HCT116 (cell line): Measurements from ENCODE around the gene MACROH2A1. TPM values are rescaled to one million over a fixed set of nuclear protein-coding genes. Genes with fewer than 3 reads are reported as not detected.

Experiments
- ATAC-seq: fragments of 200-7000 bp; cut with Tn5 transposase; 2 replicates; pipeline ENCODE4 v1.9.1; 2020; ENCODE audit warnings: mild to moderate bottlenecking, moderate library complexity
- BruUV-seq: library from RNA; stranded (reverse); fragments of 400-500 nt; replicated peaks from 2 replicates; lab custom pipeline; 2021; lab: Mats Ljungman, UMichigan
- CTCF ChIA-PET: fragments of 300-600 bp; sonication (Branson Sonifier 250); formaldehyde crosslinking; loops from one replicate; lab custom pipeline; 2021; ENCODE audit warnings: antibody characterized with exemption; lab: Charles Lee
- POLR2A ChIA-PET: fragments of 300-600, 350-600 bp; sonication (Branson Sonifier 250); formaldehyde crosslinking; loops from one replicate; lab custom pipeline; 2021; ENCODE audit warnings: antibody characterized with exemption; lab: Charles Lee
- RAD21 ChIA-PET, 2 experiments: fragments of 300-600 bp; sonication (Branson Sonifier 250); formaldehyde crosslinking; loops; one replicate each; lab custom pipeline; 2023; ENCODE audit warnings: low total read pairs in 2 of 2; ENCODE audit not compliant: uncharacterized antibody in 2 of 2, unreplicated experiment in 2 of 2, low non-redundant PET in 1 of 2; lab: Charles Lee
- DNase-seq: peaks from one replicate; pipeline ENCODE4 v3.0.0-alpha.2; 2010; ENCODE audit warnings: low read depth, low spot score
- H2AFZ ChIP-seq: fragments of 200-600 bp; shearing (Covaris generic), sonication (generic); 2 replicates; pipeline ENCODE4 v1.6.1; 2017; ENCODE audit warnings: low read depth, mixed run types, mixed read lengths, antibody characterized with exemption, low read length; ENCODE audit not compliant: poor library complexity, severe bottlenecking
- H3K27ac ChIP-seq: 2 replicates; pipeline ENCODE4 v1.5.1; 2012; ENCODE audit warnings: low read depth, low read length
- H3K27me3 ChIP-seq: fragments of 200-600 bp; sonication (generic); 2 replicates; pipeline ENCODE4 v1.6.1; 2016; ENCODE audit warnings: mixed run types, low read length, mixed read lengths; ENCODE audit not compliant: insufficient read depth
- H3K36me3 ChIP-seq, 2 experiments: fragments of 200-500 bp in 1 of 2; fragments of 200-600 bp in 1 of 2; sonication (Bioruptor generic) in 1 of 2; sonication (generic) in 1 of 2; 2 replicates each; pipeline versions ENCODE4 v1.5.1 to v1.6.1; 2014 to 2016; ENCODE audit warnings: low read length in 2 of 2, inconsistent platforms in 1 of 2, mixed read lengths in 1 of 2, mixed run types in 1 of 2; ENCODE audit not compliant: insufficient read depth in 2 of 2, control insufficient read depth in 1 of 2
- H3K4me1 ChIP-seq, 2 experiments: fragments of 200-600 bp in 1 of 2; sonication (generic) in 1 of 2; 2 replicates each; pipeline versions ENCODE4 v1.5.1 to v1.6.1; 2012 to 2017; ENCODE audit warnings: low read length in 2 of 2, inconsistent platforms in 1 of 2, mild to moderate bottlenecking in 1 of 2, mixed read lengths in 1 of 2, mixed run types in 1 of 2, moderate library complexity in 1 of 2; ENCODE audit not compliant: insufficient read depth in 2 of 2, control insufficient read depth in 1 of 2
- H3K4me2 ChIP-seq: fragments of 200-600 bp; sonication (generic); 2 replicates; pipeline ENCODE4 v1.6.1; 2017; ENCODE audit warnings: mixed run types, low read length, mixed read lengths
- H3K4me3 ChIP-seq, 2 experiments: fragments of 200-600 bp in 1 of 2; sonication (generic) in 1 of 2; replicated peaks in 1 of 2; 2 replicates each; pipeline ENCODE4 v1.5.1; 2011 to 2016; ENCODE audit warnings: low read length in 2 of 2, control low read depth in 1 of 2, low read depth in 1 of 2, mild to moderate bottlenecking in 1 of 2, mixed read lengths in 1 of 2, mixed run types in 1 of 2
- H3K79me2 ChIP-seq: fragments of 200-600 bp; sonication (generic); 2 replicates; pipeline ENCODE4 v1.6.1; 2017; ENCODE audit warnings: mild to moderate bottlenecking, mixed run types, low read length, moderate library complexity, mixed read lengths; ENCODE audit not compliant: insufficient read depth
- H3K9ac ChIP-seq: fragments of 200-600 bp; sonication (generic); 2 replicates; pipeline ENCODE4 v1.6.1; 2016; ENCODE audit warnings: low read length, mixed read lengths
- H3K9me2 ChIP-seq: fragments of 200-600 bp; sonication (generic), shearing (Covaris generic); 2 replicates; pipeline ENCODE4 v1.6.1; 2017; ENCODE audit warnings: mixed run types, mild to moderate bottlenecking, moderate library complexity; ENCODE audit not compliant: insufficient read depth
- H3K9me3 ChIP-seq, 2 experiments: fragments of 200-500 bp in 1 of 2; fragments of 200-600 bp in 1 of 2; sonication (Bioruptor generic) in 1 of 2; sonication (generic) in 1 of 2; 2 replicates each; pipeline ENCODE4 v1.6.1; 2014 to 2017; ENCODE audit warnings: low read length in 2 of 2, mixed read lengths in 2 of 2, inconsistent platforms in 1 of 2, low read depth in 1 of 2, mild to moderate bottlenecking in 1 of 2, mixed run types in 1 of 2, moderate library complexity in 1 of 2; ENCODE audit not compliant: control insufficient read depth in 1 of 2, insufficient read depth in 1 of 2
- H4K20me1 ChIP-seq: fragments of 200-600 bp; sonication (generic), shearing (Covaris generic); 2 replicates; pipeline ENCODE4 v1.6.1; 2017; ENCODE audit warnings: mixed run types, mild to moderate bottlenecking, moderate library complexity; ENCODE audit not compliant: insufficient read depth
- ELF1 ChIP-seq: IDR thresholded peaks from 2 replicates; pipeline ENCODE4 v1.6.1; 2012; ENCODE audit warnings: low read depth, borderline replicate concordance
- EZH2 ChIP-seq: fragments of 200-600 bp; sonication (generic); IDR thresholded peaks from 2 replicates; pipeline ENCODE4 v1.6.1; 2017; ENCODE audit warnings: antibody characterized with exemption, mixed run types
- FOSL1 ChIP-seq: IDR thresholded peaks from 2 replicates; pipeline ENCODE4 v1.6.1; 2012; ENCODE audit warnings: low read depth
- JUND ChIP-seq: IDR thresholded peaks from 2 replicates; pipeline ENCODE4 v1.6.1; 2012
- ZNF274 ChIP-seq: fragments of 200-500 bp; sonication (Bioruptor generic); IDR thresholded peaks from 2 replicates; pipeline ENCODE4 v1.6.1; 2014; ENCODE audit warnings: mild to moderate bottlenecking, low read depth, low read length, inconsistent platforms
- intact Hi-C: fragments of 100-400 bp; cut with micrococcal nuclease; formaldehyde crosslinking; loops from 2 replicates; pipeline ENCODE4 v1.10.0; 2022
- total RNA-seq: library from RNA; stranded (reverse); gene quantifications from one replicate; pipeline ENCODE4 v1.2.1, GENCODE V29; 2021; ENCODE audit not compliant: unreplicated experiment
- TF ChIP-seq, protein P1 (sequence below): IDR thresholded peaks from 2 replicates; pipeline ENCODE4 v1.6.1; 2012

MACROH2A1 gene
- total RNA-seq, 1 experiment from 2014 or later, result 218 TPM

DNA sequence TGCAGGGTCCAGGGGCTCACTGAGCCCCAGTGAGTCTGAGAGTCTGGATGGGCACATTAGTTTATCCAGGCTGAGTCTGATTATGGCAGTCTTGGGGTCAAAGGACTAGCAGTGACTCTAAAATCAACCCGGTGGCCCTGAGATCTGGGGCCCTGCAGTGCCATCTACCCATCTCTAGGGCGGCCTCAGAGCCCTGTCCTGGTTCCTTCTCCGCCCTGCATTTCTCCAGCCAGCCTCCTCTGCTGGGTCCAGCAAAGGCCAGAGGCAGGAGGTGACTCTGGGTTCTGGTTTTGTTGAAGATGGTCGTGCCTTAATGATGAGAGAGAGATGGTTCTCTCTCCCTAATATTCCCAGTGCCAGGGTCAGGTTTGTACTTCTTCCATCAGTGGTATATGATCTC is 33.1 kb upstream of the MACROH2A1 start:
- H3K9ac ChIP-seq, result no peak overlapping the region
- ATAC-seq (peak; percentile 84), DNase-seq (no peak)
- H3K9me3 ChIP-seq, result no peaks in the 10 kb centered on the region
- H3K4me3 ChIP-seq, result no peak overlapping the region
- no peak overlapping the region for H3K4me2 ChIP-seq
- CTCF ChIA-PET, result no interaction called here
- H3K36me3 ChIP-seq, result no peaks in the 10 kb centered on the region
- no TSS peak for BruUV-seq
- intact Hi-C loops, result no loop called here
- H2AFZ ChIP-seq, result no peak overlapping the region
- TF ChIP-seq JUND, result no peak
- no peak for TF ChIP-seq EZH2
- TF ChIP-seq ELF1, result no peak
- TF ChIP-seq, protein P1, sequence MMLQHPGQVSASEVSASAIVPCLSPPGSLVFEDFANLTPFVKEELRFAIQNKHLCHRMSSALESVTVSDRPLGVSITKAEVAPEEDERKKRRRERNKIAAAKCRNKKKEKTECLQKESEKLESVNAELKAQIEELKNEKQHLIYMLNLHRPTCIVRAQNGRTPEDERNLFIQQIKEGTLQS, result no peak
- no peak for TF ChIP-seq FOSL1
- RAD21 ChIA-PET, result no interaction called here
- H3K27ac ChIP-seq, result no peak overlapping the region
- H3K4me1 ChIP-seq, result no peaks in the 10 kb centered on the region
- no peaks in the 10 kb centered on the region for H4K20me1 ChIP-seq
- no peaks in the 10 kb centered on the region for H3K9me2 ChIP-seq
- no peaks in the 10 kb centered on the region for H3K79me2 ChIP-seq
- POLR2A ChIA-PET, result no interaction called here
- no peaks in the 10 kb centered on the region for H3K27me3 ChIP-seq

DNA sequence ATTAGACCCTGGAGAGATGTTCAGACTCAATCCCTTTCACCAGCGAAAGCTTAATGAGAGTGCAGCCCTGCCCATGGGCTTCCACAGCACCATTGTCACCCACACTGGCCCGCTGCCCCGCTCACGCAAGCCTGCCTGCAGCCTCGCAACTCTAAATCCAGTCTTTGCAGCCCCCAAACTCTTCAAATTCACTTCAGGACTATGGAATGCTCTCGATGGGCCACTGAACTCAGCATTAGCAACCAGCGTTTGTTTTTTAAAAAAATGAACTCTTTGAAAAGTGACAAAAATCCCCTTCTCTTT is 31.1 kb upstream of the MACROH2A1 start:
- POLR2A ChIA-PET, result no interaction called here
- no peak for TF ChIP-seq ZNF274
- Histone ChIP-seq H2AFZ (no peak overlapping the region), H3K9ac (no peak overlapping the region), H3K9me3 (no peaks in the 10 kb centered on the region), H3K36me3 (no peaks in the 10 kb centered on the region), H4K20me1 (no peaks in the 10 kb centered on the region), H3K4me1 (peaks cover 0 to 9% of the 10 kb centered on the region in 2 experiments; a peak in 2 of 4 replicates), H3K4me3 (no peak overlapping the region), H3K27me3 (no peaks in the 10 kb centered on the region), H3K27ac (no peak overlapping the region), H3K4me2 (no peak overlapping the region), H3K79me2 (no peaks in the 10 kb centered on the region), H3K9me2 (no peaks in the 10 kb centered on the region)
- ATAC-seq (no peak), DNase-seq (no peak)
- RAD21 ChIA-PET, result no interaction called here
- no TSS peak for BruUV-seq
- intact Hi-C loops, result no loop called here
- CTCF ChIA-PET, result no interaction called here
